Suppressor macrophage treated with lipopolysaccharide for 4 hours (primary cell): Measurements from ENCODE around the gene HMGN5.

Source experiments
- DNase-seq: peaks from one replicate; pipeline ENCODE4 v3.0.0-alpha.2; 2020

Gene HMGN5, protein sequence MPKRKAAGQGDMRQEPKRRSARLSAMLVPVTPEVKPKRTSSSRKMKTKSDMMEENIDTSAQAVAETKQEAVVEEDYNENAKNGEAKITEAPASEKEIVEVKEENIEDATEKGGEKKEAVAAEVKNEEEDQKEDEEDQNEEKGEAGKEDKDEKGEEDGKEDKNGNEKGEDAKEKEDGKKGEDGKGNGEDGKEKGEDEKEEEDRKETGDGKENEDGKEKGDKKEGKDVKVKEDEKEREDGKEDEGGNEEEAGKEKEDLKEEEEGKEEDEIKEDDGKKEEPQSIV

GRCh38 chrX:81201671-81202455 is at the start of gene HMGN5, which contains the start of gene SH3BGRL:
TSS of gene HMGN5 (minus strand) at chrX:81201913. CDS start at chrX:81121549, 80,364 bp downstream.
TSS of gene SH3BGRL (plus strand) at chrX:81202102. CDS start at chrX:81202201, 99 bp downstream.
- peak; percentile 82 for DNase-seq

DNA sequence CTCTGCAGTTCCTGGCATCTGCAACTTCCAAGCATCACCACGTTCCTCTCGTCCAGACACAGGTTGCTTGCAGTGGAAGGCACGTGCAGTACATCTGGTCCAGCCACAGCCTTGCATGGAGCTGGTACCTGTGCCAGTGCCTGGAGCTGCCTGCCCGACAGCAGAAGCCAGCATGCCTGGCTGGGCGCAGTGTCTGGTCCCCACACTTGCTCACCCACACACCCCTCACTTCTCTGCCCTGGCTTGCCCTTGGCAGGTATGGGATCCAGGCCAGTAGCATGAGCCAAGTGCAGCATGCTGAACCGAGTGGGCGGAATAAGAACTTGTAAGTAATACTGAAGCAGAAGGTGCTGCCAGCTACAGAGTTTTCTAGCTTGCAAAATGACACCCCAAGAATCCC is 40.0 kb upstream of the HMGN5 start:
- no peak for DNase-seq

DNA sequence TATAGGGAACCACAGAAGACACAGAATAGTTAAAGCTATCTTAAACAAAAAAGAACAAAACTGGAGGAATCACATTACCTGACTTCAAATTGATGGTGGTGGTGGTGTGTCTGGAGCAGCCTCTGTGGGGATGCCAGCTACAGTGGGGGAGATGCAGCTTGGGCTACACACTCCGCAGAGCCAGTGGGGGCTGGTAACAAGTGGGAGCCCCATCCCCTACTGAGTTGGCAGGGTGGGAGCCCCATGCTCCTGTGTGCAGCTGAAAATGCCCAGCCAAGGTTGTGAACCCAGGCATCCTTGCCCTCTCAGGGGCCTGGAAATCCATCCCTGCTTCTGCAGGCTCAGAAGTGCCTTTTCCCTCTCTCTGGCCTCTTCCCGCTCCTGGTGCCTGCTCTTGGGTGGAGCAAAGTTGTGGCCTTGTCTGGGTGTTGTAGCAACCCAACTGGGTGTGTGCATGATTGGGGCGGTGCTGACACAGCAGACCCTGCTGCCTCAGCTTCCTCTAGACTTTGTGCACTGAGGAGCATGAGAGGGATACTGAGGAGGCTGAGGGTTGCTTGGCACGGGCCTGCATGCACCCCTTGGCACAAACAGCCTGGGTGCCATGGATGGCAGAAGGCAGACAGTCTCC is 39.1 kb upstream of the HMGN5 start:
- no peak for DNase-seq

DNA sequence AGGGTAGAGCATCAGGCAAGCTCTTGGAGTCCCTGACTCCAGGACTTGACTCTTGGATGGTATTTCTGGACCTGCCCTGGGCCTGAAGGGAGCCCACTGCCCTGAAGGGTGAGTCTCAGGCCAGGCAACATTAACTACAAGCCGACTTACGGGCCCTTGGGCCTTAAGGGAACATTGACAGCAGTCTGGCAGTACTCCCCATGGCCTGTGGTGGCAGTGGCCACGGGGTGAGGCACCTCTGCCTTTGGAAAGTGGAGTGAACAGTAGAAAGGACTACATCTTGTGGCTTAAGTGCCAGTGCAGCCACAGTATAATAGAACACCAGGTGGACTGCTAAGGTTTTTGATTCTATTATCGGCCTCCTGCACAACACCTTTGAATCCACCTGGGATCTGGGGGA is 36.5 kb upstream of the HMGN5 start:
- no peak for DNase-seq

- no peak for DNase-seq
Measured at GRCh38 chrX:81237516-81237915, 35.8 kb upstream of the HMGN5 start.

GRCh38 chrX:81232218-81232617 is 30.5 kb upstream of the HMGN5 start:
- no peak for DNase-seq

- DNase-seq, result no peak
Measured at GRCh38 chrX:81231476-81231875, 29.8 kb upstream of the HMGN5 start.

GRCh38 chrX:81229901-81230300 is 28.2 kb upstream of the HMGN5 start:
- no peak for DNase-seq

DNA sequence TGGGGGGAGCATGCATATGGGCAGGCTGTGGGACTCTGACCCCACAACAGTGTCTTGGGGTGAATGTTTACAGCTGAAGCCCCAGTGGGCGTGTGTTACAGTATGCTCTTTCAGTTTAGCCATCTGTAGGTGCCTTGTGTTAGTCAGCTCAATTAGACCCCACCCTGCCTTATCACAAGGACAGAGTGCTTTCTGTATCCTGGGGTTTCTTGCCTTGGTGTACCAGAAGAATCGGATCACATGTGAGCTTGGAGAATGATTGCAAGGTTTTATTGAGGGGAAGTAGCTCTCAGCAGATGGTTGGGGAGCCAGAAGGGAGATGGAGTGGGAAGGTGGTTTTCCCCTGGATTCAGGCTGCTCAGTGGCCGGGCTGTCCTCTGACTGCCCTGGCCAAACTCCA is 27.5 kb upstream of the HMGN5 start:
- DNase-seq, result no peak

GRCh38 chrX:81215685-81216084 is 14.0 kb upstream of the HMGN5 start:
- DNase-seq, result no peak

DNA sequence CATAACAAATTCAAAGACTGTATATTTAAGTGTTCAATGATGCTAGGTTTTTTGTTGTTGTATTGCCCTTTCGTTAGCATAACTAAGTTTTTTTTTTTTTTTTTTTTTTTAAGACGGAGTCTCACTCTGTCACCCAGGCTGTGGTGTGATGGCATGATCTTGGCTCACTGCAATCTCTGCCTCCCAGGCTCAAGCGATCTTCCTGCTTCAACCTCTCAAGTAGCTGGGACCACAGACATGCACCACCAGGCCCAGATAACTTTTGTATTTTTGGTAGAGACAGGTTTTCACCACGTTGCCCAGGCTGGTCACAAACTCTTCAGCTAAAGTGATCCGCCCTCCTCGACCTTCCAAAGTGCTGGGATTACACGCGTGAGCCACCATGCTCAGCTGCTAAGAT is 7.2 kb upstream of the HMGN5 start:
- DNase-seq, result no peak

DNA sequence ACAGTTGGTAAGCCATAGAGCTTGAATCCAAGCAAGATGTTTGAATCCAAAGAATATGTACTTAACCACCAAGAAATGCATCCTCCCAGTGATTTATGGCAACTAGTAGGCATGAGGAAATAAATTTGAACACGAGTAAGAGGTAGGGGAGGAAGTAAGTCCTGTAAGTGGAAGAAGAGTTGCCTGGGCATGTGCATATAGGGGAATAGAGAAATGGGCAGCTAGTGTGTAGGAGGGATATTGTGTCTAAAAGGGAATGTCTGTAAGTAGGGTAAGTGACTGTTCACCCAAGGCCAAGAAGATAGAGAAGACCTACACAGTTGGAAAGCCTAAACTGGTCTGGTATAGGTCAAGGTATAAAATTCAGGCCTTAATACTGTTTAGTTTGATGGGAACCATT is 4.8 kb upstream of the HMGN5 start:
- DNase-seq, result peak; percentile 45

DNA sequence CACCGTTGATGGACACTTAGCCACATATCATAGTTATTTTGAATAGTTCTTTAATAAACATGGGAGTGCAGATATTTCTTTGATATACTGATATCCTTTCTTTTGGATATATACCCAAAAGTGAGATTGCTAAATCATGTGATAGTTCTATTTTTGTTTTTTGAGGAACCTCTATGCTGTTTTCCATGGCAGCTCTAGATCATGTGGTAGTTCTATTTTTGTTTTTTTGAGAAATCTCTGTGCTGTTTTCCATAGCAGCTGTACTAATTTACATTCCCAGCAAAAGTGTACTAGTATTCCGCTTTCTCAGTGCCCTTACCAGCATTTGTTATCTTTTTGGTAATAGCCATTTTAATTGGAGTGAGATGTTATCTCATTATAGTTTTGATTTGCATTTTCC is 3.8 kb upstream of the HMGN5 start:
- no peak for DNase-seq

DNA sequence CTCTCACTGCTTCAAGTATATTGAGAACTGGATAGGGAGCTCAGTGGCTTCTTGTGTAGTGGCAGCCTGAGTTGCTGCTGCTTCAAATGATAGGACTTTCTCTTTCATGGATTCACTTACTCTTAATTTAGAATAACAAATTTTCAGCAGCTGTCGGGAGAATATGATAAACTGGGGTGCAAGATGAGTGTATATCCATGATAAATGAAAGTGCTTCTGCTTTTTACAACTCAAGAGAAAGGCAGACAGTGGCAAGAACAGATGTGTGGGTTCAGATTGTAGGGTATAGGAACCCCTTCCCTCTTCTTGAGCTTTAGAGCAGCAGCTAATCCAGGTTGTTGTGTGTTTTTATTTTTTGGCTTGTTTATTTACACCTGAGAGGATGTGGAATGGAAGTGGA is 1.2 kb upstream of the HMGN5 start:
- DNase-seq, result peak; percentile 25

- DNase-seq, result no peak
Measured at GRCh38 chrX:81202456-81202819, 725 bp upstream of the HMGN5 start.

DNA sequence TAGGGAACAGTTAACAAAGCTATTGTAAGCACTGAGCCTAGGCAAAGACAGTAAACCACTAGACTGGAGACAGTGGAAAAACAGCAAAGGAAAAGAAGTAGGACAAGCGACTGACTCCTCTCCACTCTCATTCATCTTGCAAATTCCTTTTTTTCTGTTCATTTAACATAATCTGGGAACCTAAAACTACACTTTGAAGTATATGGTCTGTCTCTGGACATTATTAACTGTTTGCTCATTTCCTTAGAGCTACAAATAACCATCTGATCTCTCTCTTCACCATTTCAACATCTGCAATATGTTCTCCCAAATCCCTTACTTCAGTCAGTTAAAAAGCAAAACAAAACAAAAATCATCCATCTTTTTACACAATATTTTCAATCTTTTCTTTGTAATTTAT is 642 bp downstream of the HMGN5 start:
- no peak for DNase-seq

DNA sequence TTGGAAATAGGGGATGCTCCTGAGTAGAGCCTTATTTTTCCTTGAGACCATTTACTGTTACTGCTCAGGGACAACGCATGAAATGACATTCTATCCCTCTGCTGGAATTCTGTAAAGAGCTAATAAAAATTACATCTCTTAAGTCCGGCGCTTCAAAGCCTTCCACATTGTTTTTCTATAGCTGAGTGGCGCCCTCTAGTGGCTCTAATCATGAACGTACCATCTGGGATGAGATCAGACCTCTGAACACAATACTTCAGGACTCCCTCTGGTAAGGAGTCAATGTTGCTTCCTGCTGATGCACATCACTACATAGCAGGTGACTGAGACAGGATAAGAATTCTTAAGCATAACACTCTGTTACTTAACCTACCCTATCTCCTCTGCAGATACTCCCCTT is 6.0 kb downstream of the HMGN5 start:
- DNase-seq, result peak; percentile 67

GRCh38 chrX:81195259-81195658 is 6.5 kb downstream of the HMGN5 start:
- no peak for DNase-seq

GRCh38 chrX:81174286-81174685 is 27.4 kb downstream of the HMGN5 start:
- peak; percentile 50 for DNase-seq

GRCh38 chrX:81168391-81168790 is 33.3 kb downstream of the HMGN5 start:
- no peak for DNase-seq

DNA sequence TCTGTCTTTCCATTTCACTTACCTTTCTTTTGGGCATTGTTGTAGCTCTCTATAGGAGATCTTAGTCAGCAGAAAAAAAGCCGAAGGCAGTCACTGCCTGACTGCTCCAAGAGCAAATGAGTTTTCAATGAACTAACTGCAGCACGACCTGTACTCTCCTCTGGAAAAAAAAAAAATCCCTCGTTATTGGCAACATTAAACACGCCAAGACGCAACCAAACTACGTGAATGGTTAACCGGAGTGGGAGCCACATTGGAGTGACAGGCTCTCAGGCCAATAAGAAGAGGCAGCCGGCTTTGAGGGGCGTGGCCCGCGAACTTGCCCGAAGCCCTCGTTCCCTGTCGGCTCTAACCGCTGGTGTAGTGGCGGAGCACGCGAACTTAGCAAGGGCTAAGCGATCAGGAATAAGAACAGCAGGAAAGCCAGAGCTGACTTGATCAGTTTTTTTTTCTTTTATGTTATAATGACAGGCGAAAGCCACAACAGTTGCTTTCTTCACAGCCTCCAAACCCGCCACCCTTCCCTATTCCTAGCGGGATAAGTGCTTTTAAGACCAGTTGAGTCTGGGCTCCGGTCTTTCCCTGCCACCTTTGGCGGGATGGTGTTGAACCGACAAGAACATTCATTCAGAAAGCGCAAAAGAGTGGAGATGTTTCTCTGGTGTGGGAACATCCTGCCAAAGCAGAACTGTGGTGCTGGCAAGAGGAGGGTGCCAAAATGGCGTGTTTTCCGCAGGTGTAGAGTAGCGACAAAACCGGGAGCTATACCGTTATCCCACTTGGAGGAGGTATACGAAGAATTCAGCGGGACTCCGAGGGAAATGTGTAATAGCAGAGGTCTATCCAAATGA is 80.0 kb downstream of the HMGN5 start:
- DNase-seq, result peak; percentile 90

GRCh38 chrX:81120936-81121371 is 80.8 kb downstream of the HMGN5 start:
- peak; percentile 40 for DNase-seq
